ENCODE measurements around the gene ACAP1. TPM values are rescaled to one million over a fixed set of nuclear protein-coding genes. Genes with fewer than 3 reads are reported as not detected.
A peak's percentile ranks its signal among the peaks of the same experiment; 100 is the strongest.

The ACAP1 gene
- total and polyA plus RNA-seq, 8 donors = 1.6 to 5.6 (median 3.1) TPM

- Histone ChIP-seq H3K36me3 (peaks cover 8 to 47% (median 35%) of the 10 kb centered on the region in 3 donors), H3K27me3 (no peaks in the 10 kb centered on the region), H3K27ac (peak within 1 kb of the TSS; percentile 82 to 91 (median 88)), H3K4me3 (peak within 1 kb of the TSS; percentile 71 to 93 (median 92)), H3K4me1 (peaks cover 15 to 30% (median 24%) of the 10 kb centered on the region in 3 donors), H3K9me3 (no peaks in the 10 kb centered on the region)
- DNase-seq = peak; percentile 90 to 98 (median 92)
- WGBS, 2 donors = 0 to 1% methylated on average over 95 of the region's 95 CpGs
- FAIRE-seq = no peak
- peak; percentile 91 to 94 (median 94) for ATAC-seq
- TF ChIP-seq, protein P1, sequence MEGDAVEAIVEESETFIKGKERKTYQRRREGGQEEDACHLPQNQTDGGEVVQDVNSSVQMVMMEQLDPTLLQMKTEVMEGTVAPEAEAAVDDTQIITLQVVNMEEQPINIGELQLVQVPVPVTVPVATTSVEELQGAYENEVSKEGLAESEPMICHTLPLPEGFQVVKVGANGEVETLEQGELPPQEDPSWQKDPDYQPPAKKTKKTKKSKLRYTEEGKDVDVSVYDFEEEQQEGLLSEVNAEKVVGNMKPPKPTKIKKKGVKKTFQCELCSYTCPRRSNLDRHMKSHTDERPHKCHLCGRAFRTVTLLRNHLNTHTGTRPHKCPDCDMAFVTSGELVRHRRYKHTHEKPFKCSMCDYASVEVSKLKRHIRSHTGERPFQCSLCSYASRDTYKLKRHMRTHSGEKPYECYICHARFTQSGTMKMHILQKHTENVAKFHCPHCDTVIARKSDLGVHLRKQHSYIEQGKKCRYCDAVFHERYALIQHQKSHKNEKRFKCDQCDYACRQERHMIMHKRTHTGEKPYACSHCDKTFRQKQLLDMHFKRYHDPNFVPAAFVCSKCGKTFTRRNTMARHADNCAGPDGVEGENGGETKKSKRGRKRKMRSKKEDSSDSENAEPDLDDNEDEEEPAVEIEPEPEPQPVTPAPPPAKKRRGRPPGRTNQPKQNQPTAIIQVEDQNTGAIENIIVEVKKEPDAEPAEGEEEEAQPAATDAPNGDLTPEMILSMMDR (IDR thresholded peaks at IDR 0.05) = no peak
- intact Hi-C loops (cut with DNase I) = loop anchor here in 1 of 3 donors (10.0 kb wide), 1 partner anchor 50 kb away; the partner anchor contains the start of gene CLDN7
These were observed 21.4 kb upstream of the ACAP1 start, which contains the start of gene GPS2 for GRCh38 chr17:7314719-7315569. TSS of gene GPS2 (minus strand) at chr17:7315360. CDS start at chr17:7315052, 308 bp downstream.

DNA sequence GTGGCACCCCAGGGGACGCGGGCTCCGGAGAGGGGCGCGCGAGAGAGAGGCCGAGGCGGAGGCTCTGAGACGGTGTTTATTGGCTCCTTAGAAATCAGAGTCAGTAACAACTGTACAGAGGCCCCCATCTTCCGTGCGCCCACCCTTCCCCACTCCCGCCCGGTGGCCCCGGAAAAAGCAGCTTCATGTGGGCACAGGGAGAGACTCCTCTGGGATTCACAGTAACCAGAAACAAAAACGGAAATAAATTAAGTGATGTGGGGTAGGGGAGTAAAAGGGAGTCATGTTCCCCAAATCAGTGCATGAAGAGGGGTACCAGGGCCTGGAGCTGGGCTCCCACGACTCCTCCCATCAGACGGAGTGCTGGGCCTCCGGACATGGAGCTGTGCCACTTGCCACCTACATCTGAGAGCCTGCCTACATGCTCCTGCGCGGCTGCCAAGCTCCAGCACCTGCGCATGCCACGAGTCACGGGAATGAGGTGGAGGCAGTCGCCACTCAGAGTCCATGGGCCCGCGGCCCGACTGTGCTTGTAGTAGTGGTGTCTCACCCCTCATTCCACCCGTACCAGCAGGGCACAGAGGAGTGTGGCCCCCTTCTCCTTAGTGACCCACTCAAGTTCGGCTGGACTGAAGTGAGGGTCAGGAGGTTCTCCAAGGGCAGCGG is 20.6 kb upstream of the ACAP1 start:
- peak overlapping the region; percentile 71 to 93 (median 92) for H3K4me3 ChIP-seq
- TF ChIP-seq, protein P1 (IDR thresholded peaks at IDR 0.05) = no peak
- ATAC-seq = peak; percentile 26 to 51 (median 34)
- intact Hi-C loops (cut with DNase I) = loop anchor here in 1 of 3 donors (10.0 kb wide), 1 partner anchor 51 kb away; the partner anchor contains the start of gene CLDN7
- no peak for FAIRE-seq
- H3K27ac ChIP-seq = peak overlapping the region; percentile 82 to 91 (median 88)
- peaks cover 12 to 23% (median 16%) of the 10 kb centered on the region in 3 donors for H3K4me1 ChIP-seq
- no peaks in the 10 kb centered on the region for H3K9me3 ChIP-seq
- DNase-seq = peak in 4 of 6 donors; percentile 51 to 86 (median 66)
- peaks cover 6 to 43% (median 32%) of the 10 kb centered on the region in 3 donors for H3K36me3 ChIP-seq
- WGBS, 2 donors = 17 to 23% methylated on average over 30 of the region's 30 CpGs
- no peaks in the 10 kb centered on the region for H3K27me3 ChIP-seq

DNA sequence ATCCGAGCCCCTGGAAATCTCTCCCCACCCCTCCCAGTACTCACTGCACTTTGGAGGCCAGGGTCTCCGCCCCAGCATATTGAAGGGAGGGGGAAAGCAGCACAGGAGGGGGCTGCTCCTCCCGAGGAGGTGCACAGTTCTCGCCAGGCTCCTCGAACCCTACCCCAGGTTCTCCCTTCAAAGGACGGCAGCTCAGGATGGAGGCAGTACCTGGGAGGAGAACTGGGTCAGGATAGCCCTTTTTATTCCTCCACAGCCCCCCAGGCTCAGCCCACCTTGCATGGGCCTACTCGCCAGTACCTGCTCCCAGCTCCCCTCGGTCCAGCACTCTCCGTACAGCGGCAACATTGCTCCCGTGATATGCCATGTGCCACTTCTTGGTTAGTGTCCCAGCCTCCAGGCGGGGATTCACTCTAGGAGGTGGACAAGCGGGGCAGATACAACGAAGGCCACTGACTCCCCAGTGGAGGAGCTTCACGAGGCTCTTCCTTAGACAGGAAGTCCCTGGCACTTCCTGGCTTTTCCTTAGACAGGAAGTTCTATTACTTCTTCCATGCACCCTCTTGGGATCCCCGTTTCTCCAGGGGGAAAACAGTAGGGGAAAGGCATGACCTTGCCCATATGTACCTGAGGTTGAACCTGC is 19.0 kb upstream of the ACAP1 start:
- 82 to 90% methylated on average over 16 of the region's 16 CpGs for WGBS, 2 donors
- no peaks in the 10 kb centered on the region for H3K27me3 ChIP-seq
- peaks cover 12 to 23% (median 15%) of the 10 kb centered on the region in 3 donors for H3K4me1 ChIP-seq
- no peak overlapping the region for H3K27ac ChIP-seq
- TF ChIP-seq, protein P1 (IDR thresholded peaks at IDR 0.05) = no peak
- intact Hi-C loops (cut with DNase I) = loop anchor here in 1 of 3 donors (10.0 kb wide), 1 partner anchor 52 kb away; the partner anchor contains the start of gene CLDN7
- DNase-seq (peak in 2 of 6 donors; percentile 45 to 55), ATAC-seq (no peak), FAIRE-seq (no peak)
- no peak overlapping the region for H3K4me3 ChIP-seq
- H3K36me3 ChIP-seq = peaks cover 0 to 37% (median 28%) of the 10 kb centered on the region in 3 donors
- no peaks in the 10 kb centered on the region for H3K9me3 ChIP-seq

DNA sequence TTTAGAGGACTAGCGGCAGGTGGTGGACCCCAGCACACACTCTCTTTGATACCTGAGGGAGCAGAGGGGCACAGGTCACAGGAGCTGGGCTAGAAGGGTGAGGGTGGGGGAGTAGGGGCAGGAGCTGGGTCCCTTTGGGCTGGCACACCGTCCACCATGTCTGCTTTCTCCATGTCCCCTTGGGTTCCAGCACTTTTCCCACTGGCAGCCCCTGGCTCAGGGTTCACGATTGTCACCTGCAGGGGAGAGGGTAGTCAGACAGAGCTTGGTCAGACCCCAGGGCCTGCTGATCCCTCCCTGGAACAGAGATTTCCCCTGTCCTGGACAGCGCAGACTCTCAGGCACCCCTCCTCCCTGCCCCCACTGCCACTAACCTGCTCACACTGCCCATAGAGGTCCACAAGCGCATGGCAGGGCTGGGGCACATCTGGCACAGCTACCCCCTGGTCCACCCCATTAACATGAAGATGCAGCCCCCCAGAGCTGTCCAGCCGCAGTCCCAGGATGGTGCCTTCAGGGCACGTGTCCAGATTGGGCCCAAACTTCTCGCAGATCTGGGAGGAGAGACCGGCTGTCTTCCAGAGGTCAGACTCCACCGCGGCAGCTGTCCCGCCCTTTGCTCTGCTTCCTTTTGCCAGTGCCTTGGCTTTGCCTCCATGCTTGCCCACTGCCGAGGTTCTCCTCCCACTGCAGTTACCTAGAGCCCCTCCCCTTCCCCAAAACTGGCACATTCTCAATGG is 18.0 kb upstream of the ACAP1 start:
- peak in 2 of 6 donors; percentile 15 to 70 for DNase-seq
- peaks cover 0 to 39% (median 18%) of the 10 kb centered on the region in 3 donors for H3K36me3 ChIP-seq
- no peak for ATAC-seq
- H3K4me1 ChIP-seq = peaks cover 7 to 18% (median 15%) of the 10 kb centered on the region in 3 donors
- no peak overlapping the region for H3K27ac ChIP-seq
- WGBS, 2 donors = 91 to 93% methylated on average over 13 of the region's 13 CpGs
- no peaks in the 10 kb centered on the region for H3K9me3 ChIP-seq
- TF ChIP-seq, protein P1 (IDR thresholded peaks at IDR 0.05) = no peak
- no peaks in the 10 kb centered on the region for H3K27me3 ChIP-seq
- H3K4me3 ChIP-seq = no peak overlapping the region
- FAIRE-seq = no peak
- intact Hi-C loops (cut with DNase I) = loop anchor here in 1 of 3 donors (10.0 kb wide), 1 partner anchor 53 kb away; the partner anchor contains the start of gene CLDN7
